Caki2 (cell line): ENCODE results near the gene COL5A1. TPM values are rescaled to one million over a fixed set of nuclear protein-coding genes. Genes with fewer than 3 reads are reported as not detected.
A peak's percentile ranks its signal among the peaks of the same experiment; 100 is the strongest.

Experiments
- DNase-seq: peaks from one replicate; pipeline ENCODE4 v3.0.0-alpha.2; 2015; ENCODE audit warnings: low read depth
- in situ Hi-C: cut with HindIII; loops from 2 replicates; pipeline ENCODE4 v1.10.0; 2016; ENCODE audit warnings: low sequenced_read_pairs, low pct_unique_long_range_greater_than_20kb, mixed read lengths
- total RNA-seq: library from RNA; depleted of rRNA; stranded (reverse); fragments of >200 nt; shearing (Covaris generic); gene quantifications from 2 replicates; pipeline ENCODE4 v1.2.3, GENCODE V29; 2014; ENCODE audit warnings: low replicate concordance

The COL5A1 gene
- total RNA-seq, 1 experiment from 2014 or later, result 21.3 TPM

- in situ Hi-C loops, result no loop called here
Measured at GRCh38 chr9:134777153-134777552, 135.6 kb downstream of the COL5A1 start.

GRCh38 chr9:134778156-134778555 is 136.6 kb downstream of the COL5A1 start:
- in situ Hi-C loops, result no loop called here
- DNase-seq, result no peak

More at GRCh38 chr9:134777153-134777552, 135.6 kb downstream of the COL5A1 start:
- no peak for DNase-seq

- peak; percentile 37 for DNase-seq
- in situ Hi-C loops, result no loop called here
Measured at GRCh38 chr9:134778841-134779411, 137.3 kb downstream of the COL5A1 start.

GRCh38 chr9:134779640-134780039 is 138.0 kb downstream of the COL5A1 start:
- in situ Hi-C loops, result no loop called here
- no peak for DNase-seq

- DNase-seq, result no peak
- in situ Hi-C loops, result no loop called here
Measured at GRCh38 chr9:134781591-134782302, 140.1 kb downstream of the COL5A1 start.

- in situ Hi-C loops, result no loop called here
- no peak for DNase-seq
Measured at GRCh38 chr9:134782921-134783698, 141.5 kb downstream of the COL5A1 start.

GRCh38 chr9:134783699-134784039 is 142.1 kb downstream of the COL5A1 start:
- in situ Hi-C loops, result no loop called here
- no peak for DNase-seq

- in situ Hi-C loops, result no loop called here
Measured at GRCh38 chr9:134784577-134785305, 143.1 kb downstream of the COL5A1 start.

GRCh38 chr9:134785325-134786108 is 143.9 kb downstream of the COL5A1 start:
- DNase-seq, result no peak
- in situ Hi-C loops, result no loop called here

More at GRCh38 chr9:134784577-134785305, 143.1 kb downstream of the COL5A1 start:
- DNase-seq, result no peak

- no peak for DNase-seq
- in situ Hi-C loops, result no loop called here
Measured at GRCh38 chr9:134787601-134788531, 146.3 kb downstream of the COL5A1 start.

GRCh38 chr9:134789168-134789567 is 147.6 kb downstream of the COL5A1 start:
- in situ Hi-C loops, result no loop called here
- no peak for DNase-seq

GRCh38 chr9:134791009-134791408 is 149.4 kb downstream of the COL5A1 start:
- DNase-seq, result no peak
- in situ Hi-C loops, result no loop called here

- in situ Hi-C loops, result no loop called here
- DNase-seq, result no peak
Measured at GRCh38 chr9:134792627-134793026, 151.0 kb downstream of the COL5A1 start.

GRCh38 chr9:134793288-134794188 is 151.9 kb downstream of the COL5A1 start:
- in situ Hi-C loops, result no loop called here

GRCh38 chr9:134794663-134795370 is 153.2 kb downstream of the COL5A1 start:
- in situ Hi-C loops, result no loop called here
- no peak for DNase-seq

More at GRCh38 chr9:134793288-134794188, 151.9 kb downstream of the COL5A1 start:
- DNase-seq, result no peak
